OCI-LY3 (cell line): ENCODE measurements around the gene BAX.
A peak's percentile ranks its signal among the peaks of the same experiment; 100 is the strongest.

Source experiments
- H2AFZ ChIP-seq: fragments of 200-600, 300-600 bp; shearing (Covaris generic); 2 replicates; pipeline ENCODE4 v1.6.0; 2014; ENCODE audit warnings: antibody characterized with exemption, low read depth, low read length
- H3K27ac ChIP-seq: fragments of 200-600, 300-600 bp; sonication (generic); 2 replicates; pipeline ENCODE4 v1.5.1; 2014; ENCODE audit warnings: mild to moderate bottlenecking, low read length, moderate library complexity, mixed read lengths
- H3K27me3 ChIP-seq: fragments of 200-600, 300-600 bp; sonication (generic); 2 replicates; pipeline ENCODE4 v1.6.1; 2014; ENCODE audit warnings: low read depth, low read length, mixed read lengths
- H3K36me3 ChIP-seq: fragments of 200-600, 300-600 bp; sonication (generic); replicated peaks from 2 replicates; pipeline ENCODE3; 2014; ENCODE audit warnings: low read depth, low read length, mixed read lengths
- H3K4me1 ChIP-seq: fragments of 300-600, 200-600 bp; sonication (generic); 2 replicates; pipeline ENCODE4 v1.6.1; 2014; ENCODE audit warnings: low read length, mixed read lengths
- H3K4me2 ChIP-seq: fragments of 200-600, 300-600 bp; sonication (generic); 2 replicates; pipeline ENCODE4 v1.6.1; 2014; ENCODE audit warnings: low read length, mixed read lengths
- H3K4me3 ChIP-seq: fragments of 300-600, 200-600 bp; sonication (generic); 2 replicates; pipeline ENCODE4 v1.5.1; 2014; ENCODE audit warnings: antibody characterized with exemption, mild to moderate bottlenecking, low read length, moderate library complexity
- H3K79me2 ChIP-seq: fragments of 300-600, 200-600 bp; shearing (Covaris generic); 2 replicates; pipeline ENCODE4 v1.6.1; 2014; ENCODE audit warnings: mild to moderate bottlenecking, low read length, mixed read lengths
- H3K9ac ChIP-seq: fragments of 300-600, 200-600 bp; shearing (Covaris generic); 2 replicates; pipeline ENCODE4 v1.6.0; 2014; ENCODE audit warnings: mild to moderate bottlenecking, low read length, moderate library complexity
- H3K9me3 ChIP-seq: fragments of 200-600, 300-600 bp; shearing (Covaris generic); 2 replicates; pipeline ENCODE4 v1.6.1; 2014; ENCODE audit warnings: low read length, mixed read lengths; ENCODE audit not compliant: insufficient read depth
- H4K20me1 ChIP-seq: fragments of 200-600, 300-600 bp; sonication (generic); 2 replicates; pipeline ENCODE4 v1.6.1; 2016; ENCODE audit warnings: low read length, mixed read lengths; ENCODE audit not compliant: insufficient read depth
- CTCF ChIP-seq: fragments of 200-600, 300-600 bp; sonication (generic); IDR thresholded peaks from 2 replicates; pipeline ENCODE4 v1.5.1; 2014; ENCODE audit warnings: antibody characterized with exemption, low read length, low read depth
- EZH2phosphoT487 ChIP-seq: fragments of 200-600 bp; shearing (Covaris generic); IDR thresholded peaks from 2 replicates; pipeline ENCODE4 v1.6.1; 2018; ENCODE audit warnings: antibody characterized with exemption, mixed run types, low read depth

The BAX gene

GRCh38 chr19:48991873-48992580, 37.4 kb downstream of the BAX start:
- peaks cover 54% of the 10 kb centered on the region for H3K79me2 ChIP-seq

GRCh38 chr19:48992581-48993174, 38.0 kb downstream of the BAX start:
- Histone ChIP-seq H3K4me2 (peak overlapping the region; percentile 93), H3K9ac (peak overlapping the region; percentile 84), H3K79me2 (peaks cover 60% of the 10 kb centered on the region), H3K27me3 (no peaks in the 10 kb centered on the region), H3K4me3 (peak overlapping the region; percentile 85), H3K9me3 (no peaks in the 10 kb centered on the region), H4K20me1 (peaks cover 7% of the 10 kb centered on the region; the same call in 1 of the 2 replicates), H3K27ac (peak overlapping the region; percentile 43), H3K36me3 (peaks cover 12% of the 10 kb centered on the region), H2AFZ (0 out of 2 replicates have a peak overlapping the region, but pooled peaks have one; percentile 4), H3K4me1 (peaks cover 16% of the 10 kb centered on the region)
- TF ChIP-seq CTCF (no peak), EZH2phosphoT487 (no peak)

More at GRCh38 chr19:48991873-48992580, 37.4 kb downstream of the BAX start:
- Histone ChIP-seq H3K4me1 (peaks cover 16% of the 10 kb centered on the region), H3K9ac (peak overlapping the region; percentile 84), H3K4me2 (peak overlapping the region; percentile 93), H3K27ac (peak overlapping the region; percentile 43), H2AFZ (no peak overlapping the region), H3K27me3 (no peaks in the 10 kb centered on the region), H3K9me3 (no peaks in the 10 kb centered on the region), H3K36me3 (peaks cover 14% of the 10 kb centered on the region), H4K20me1 (peaks cover 6% of the 10 kb centered on the region; the same call in 1 of the 2 replicates), H3K4me3 (peak overlapping the region; percentile 85)
- TF ChIP-seq EZH2phosphoT487 (no peak), CTCF (no peak)

GRCh38 chr19:48993175-48994034, 38.7 kb downstream of the BAX start, which contains the start of the genes GYS1 and RUVBL2:
Gene GYS1, minus strand, starts transcription at chr19:48993309. Its CDS starts 197 bp downstream, at chr19:48993112.
Gene RUVBL2, plus strand, starts transcription at chr19:48993887. Its CDS starts 25 bp downstream, at chr19:48993912.
- peaks cover 11% of the 10 kb centered on the region for H4K20me1 ChIP-seq
- no peaks in the 10 kb centered on the region for H3K27me3 ChIP-seq
- H3K9me3 ChIP-seq, result no peaks in the 10 kb centered on the region
- peak within 1 kb of the TSS; percentile 84 for H3K9ac ChIP-seq
- H3K79me2 ChIP-seq, result peaks cover 66% of the 10 kb centered on the region
- H3K4me1 ChIP-seq, result peaks cover 16% of the 10 kb centered on the region
- TF ChIP-seq CTCF, result peak; percentile 74
- no peak for TF ChIP-seq EZH2phosphoT487
- H3K27ac ChIP-seq, result peak within 1 kb of the TSS; percentile 79
- 0 out of 2 replicates have a peak within 1 kb of the TSS, but pooled peaks have one; percentile 29 for H2AFZ ChIP-seq
- H3K4me2 ChIP-seq, result peak within 1 kb of the TSS; percentile 93
- peak within 1 kb of the TSS; percentile 85 for H3K4me3 ChIP-seq
- peaks cover 7% of the 10 kb centered on the region for H3K36me3 ChIP-seq
